SK-N-SH treated with all-trans-retinoic acid at 6 μM for 48 hours (cell line): ENCODE data around the gene PARD3.

Experiments
- ATAC-seq: fragments of 200-7000 bp; cut with Tn5 transposase; 3 replicates; pipeline ENCODE4 v1.9.1; 2020; ENCODE audit warnings: mild to moderate bottlenecking, moderate library complexity
- ARNTL ChIP-seq: fragments of 450-650 bp; formaldehyde crosslinking; IDR thresholded peaks from 2 replicates; pipeline ENCODE4 v1.5.0; 2020; ENCODE audit warnings: low read depth, mild to moderate bottlenecking, moderate library complexity, borderline replicate concordance
- BACH2 ChIP-seq: fragments of 250-450 bp; sonication (Bioruptor Pico); IDR thresholded peaks from 2 replicates; pipeline ENCODE4 v1.9.0; 2021; ENCODE audit warnings: mild to moderate bottlenecking, borderline replicate concordance
- ESRRG ChIP-seq: fragments of 250-450 bp; sonication (Bioruptor Pico); IDR thresholded peaks from 2 replicates; pipeline ENCODE4 v1.6.1; 2021; ENCODE audit warnings: mild to moderate bottlenecking
- ISL1 ChIP-seq: fragments of 250-450 bp; sonication (Bioruptor Pico); IDR thresholded peaks from 2 replicates; pipeline ENCODE4 v2.1.2; 2022; ENCODE audit warnings: mild to moderate bottlenecking, moderate library complexity
- OSR1 ChIP-seq: fragments of 250-450 bp; sonication (Bioruptor Pico); IDR thresholded peaks from 2 replicates; pipeline ENCODE4 v1.8.0; 2022; ENCODE audit warnings: moderate library complexity, mild to moderate bottlenecking, inconsistent platforms
- PPARA ChIP-seq: fragments of 250-450 bp; sonication (Bioruptor Pico); IDR thresholded peaks from 2 replicates; pipeline ENCODE4 v1.5.0; 2020; ENCODE audit warnings: mild to moderate bottlenecking, borderline replicate concordance
- RARB ChIP-seq: fragments of 250-450 bp; sonication (Bioruptor Pico); IDR thresholded peaks from 2 replicates; pipeline ENCODE4 v1.8.0; 2021; ENCODE audit warnings: mild to moderate bottlenecking, moderate library complexity
- SNAI2 ChIP-seq: fragments of 250-450 bp; sonication (Bioruptor Pico); IDR thresholded peaks from 2 replicates; pipeline ENCODE4 v1.5.0; 2020; ENCODE audit warnings: mild to moderate bottlenecking, moderate library complexity
- TOX ChIP-seq: fragments of 250-450 bp; sonication (Bioruptor Pico); IDR thresholded peaks from 2 replicates; pipeline ENCODE4 v1.8.0; 2021; ENCODE audit warnings: mild to moderate bottlenecking, moderate library complexity, borderline replicate concordance
- ZFP3 ChIP-seq: fragments of 250-450 bp; sonication (Bioruptor Pico); IDR thresholded peaks from 2 replicates; pipeline ENCODE4 v1.5.0; 2020; ENCODE audit warnings: mild to moderate bottlenecking, moderate library complexity
- ZNF565 ChIP-seq: fragments of 450-650 bp; formaldehyde crosslinking; conservative IDR thresholded peaks from 2 replicates; pipeline ENCODE4 v1.5.0; 2020; ENCODE audit warnings: low read depth, mild to moderate bottlenecking, moderate library complexity
- ZNF8 ChIP-seq: fragments of 450-650 bp; formaldehyde crosslinking; IDR thresholded peaks from 2 replicates; pipeline ENCODE4 v1.5.0; 2020; ENCODE audit warnings: mild to moderate bottlenecking, moderate library complexity
- TF ChIP-seq, protein P1 (sequence below): fragments of 250-450 bp; sonication (Bioruptor Pico); IDR thresholded peaks from 2 replicates; pipeline ENCODE4 v1.8.0; 2020; ENCODE audit warnings: mild to moderate bottlenecking, moderate library complexity, borderline replicate concordance
- TF ChIP-seq, protein P2 (sequence below): fragments of 250-450 bp; sonication (Bioruptor Pico); IDR thresholded peaks from 2 replicates; pipeline ENCODE4 v1.5.0; 2020; ENCODE audit warnings: mild to moderate bottlenecking, moderate library complexity
- TF ChIP-seq, protein P3 (sequence below): fragments of 250-450 bp; sonication (Bioruptor Pico); IDR thresholded peaks from 2 replicates; pipeline ENCODE4 v1.8.0; 2021; ENCODE audit warnings: low read depth, mild to moderate bottlenecking, moderate library complexity, borderline replicate concordance
- TF ChIP-seq, protein P4 (sequence below): fragments of 250-450 bp; sonication (Bioruptor Pico); IDR thresholded peaks from 2 replicates; pipeline ENCODE4 v1.5.1; 2020; ENCODE audit warnings: low read depth, mild to moderate bottlenecking, moderate library complexity

The PARD3 gene

DNA sequence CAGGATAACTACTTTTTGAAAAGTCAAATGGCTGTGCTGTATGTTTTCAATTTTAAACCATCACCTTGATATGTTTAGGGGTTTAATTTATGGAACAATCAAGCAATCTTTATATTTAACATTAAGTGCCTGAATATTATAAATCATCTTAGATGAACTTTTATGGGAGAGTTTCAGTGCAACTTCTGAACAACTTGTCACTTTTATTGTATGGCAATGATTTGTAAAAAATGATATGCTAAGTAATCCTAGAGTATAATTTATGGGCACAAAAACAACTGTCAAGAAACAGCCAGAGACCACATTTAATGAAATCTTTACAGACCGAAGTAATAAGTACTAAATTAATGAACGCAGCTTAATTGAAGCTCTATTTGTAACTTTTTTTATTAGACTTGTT is 498.9 kb downstream of the PARD3 start (continued):
- TF ChIP-seq, protein P1, sequence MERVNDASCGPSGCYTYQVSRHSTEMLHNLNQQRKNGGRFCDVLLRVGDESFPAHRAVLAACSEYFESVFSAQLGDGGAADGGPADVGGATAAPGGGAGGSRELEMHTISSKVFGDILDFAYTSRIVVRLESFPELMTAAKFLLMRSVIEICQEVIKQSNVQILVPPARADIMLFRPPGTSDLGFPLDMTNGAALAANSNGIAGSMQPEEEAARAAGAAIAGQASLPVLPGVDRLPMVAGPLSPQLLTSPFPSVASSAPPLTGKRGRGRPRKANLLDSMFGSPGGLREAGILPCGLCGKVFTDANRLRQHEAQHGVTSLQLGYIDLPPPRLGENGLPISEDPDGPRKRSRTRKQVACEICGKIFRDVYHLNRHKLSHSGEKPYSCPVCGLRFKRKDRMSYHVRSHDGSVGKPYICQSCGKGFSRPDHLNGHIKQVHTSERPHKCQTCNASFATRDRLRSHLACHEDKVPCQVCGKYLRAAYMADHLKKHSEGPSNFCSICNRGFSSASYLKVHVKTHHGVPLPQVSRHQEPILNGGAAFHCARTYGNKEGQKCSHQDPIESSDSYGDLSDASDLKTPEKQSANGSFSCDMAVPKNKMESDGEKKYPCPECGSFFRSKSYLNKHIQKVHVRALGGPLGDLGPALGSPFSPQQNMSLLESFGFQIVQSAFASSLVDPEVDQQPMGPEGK (CRISPR knock-in tag) = no peak
- no peak for TF ChIP-seq ARNTL (CRISPR knock-in tag)
- TF ChIP-seq, protein P2, sequence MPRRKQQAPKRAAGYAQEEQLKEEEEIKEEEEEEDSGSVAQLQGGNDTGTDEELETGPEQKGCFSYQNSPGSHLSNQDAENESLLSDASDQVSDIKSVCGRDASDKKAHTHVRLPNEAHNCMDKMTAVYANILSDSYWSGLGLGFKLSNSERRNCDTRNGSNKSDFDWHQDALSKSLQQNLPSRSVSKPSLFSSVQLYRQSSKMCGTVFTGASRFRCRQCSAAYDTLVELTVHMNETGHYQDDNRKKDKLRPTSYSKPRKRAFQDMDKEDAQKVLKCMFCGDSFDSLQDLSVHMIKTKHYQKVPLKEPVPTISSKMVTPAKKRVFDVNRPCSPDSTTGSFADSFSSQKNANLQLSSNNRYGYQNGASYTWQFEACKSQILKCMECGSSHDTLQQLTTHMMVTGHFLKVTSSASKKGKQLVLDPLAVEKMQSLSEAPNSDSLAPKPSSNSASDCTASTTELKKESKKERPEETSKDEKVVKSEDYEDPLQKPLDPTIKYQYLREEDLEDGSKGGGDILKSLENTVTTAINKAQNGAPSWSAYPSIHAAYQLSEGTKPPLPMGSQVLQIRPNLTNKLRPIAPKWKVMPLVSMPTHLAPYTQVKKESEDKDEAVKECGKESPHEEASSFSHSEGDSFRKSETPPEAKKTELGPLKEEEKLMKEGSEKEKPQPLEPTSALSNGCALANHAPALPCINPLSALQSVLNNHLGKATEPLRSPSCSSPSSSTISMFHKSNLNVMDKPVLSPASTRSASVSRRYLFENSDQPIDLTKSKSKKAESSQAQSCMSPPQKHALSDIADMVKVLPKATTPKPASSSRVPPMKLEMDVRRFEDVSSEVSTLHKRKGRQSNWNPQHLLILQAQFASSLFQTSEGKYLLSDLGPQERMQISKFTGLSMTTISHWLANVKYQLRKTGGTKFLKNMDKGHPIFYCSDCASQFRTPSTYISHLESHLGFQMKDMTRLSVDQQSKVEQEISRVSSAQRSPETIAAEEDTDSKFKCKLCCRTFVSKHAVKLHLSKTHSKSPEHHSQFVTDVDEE = no peak

DNA sequence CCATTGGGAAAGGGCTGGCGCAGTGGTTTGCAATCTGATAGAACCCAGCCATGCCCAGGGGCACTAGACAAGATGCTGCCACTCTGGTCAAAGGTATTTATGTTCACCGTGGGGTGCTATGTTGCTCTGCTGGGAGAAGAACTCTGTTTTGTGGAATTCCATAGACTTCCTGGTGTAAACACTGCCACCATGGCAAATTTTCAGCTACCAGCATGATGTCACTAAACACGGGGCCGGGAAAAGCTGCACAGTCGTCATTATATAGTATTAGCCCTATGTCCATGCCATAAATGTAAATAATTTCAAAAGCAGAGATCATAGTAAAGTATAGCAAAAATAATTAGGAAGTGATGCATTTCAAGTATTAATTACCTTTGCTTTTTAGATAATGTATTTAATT is 500.6 kb downstream of the PARD3 start:
- ATAC-seq = no peak

DNA sequence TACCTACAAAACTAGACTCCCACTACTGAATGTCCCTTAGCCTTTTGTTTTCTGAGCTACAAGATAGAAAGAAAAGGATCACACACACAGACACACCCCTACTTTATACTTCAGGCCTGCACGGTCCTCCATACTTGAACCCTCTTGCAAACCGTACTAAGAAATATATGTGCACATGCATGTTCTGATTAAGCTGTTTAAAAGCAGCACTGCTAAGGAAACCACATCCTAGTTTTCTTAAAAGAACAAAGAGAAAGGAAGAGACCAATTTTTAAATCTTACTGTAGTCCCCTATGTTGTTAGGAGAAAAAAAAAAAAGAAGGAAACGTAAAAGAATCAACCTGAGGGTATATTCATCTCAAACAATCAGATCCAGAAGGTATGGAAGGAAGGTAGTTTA is 501.2 kb downstream of the PARD3 start:
- TF ChIP-seq, protein P1 (CRISPR knock-in tag) = no peak
- TF ChIP-seq ZNF8 (CRISPR knock-in tag) = no peak
- no peak for TF ChIP-seq SNAI2
- no peak for TF ChIP-seq ZNF565
- TF ChIP-seq, protein P2 = no peak
- no peak for TF ChIP-seq PPARA (CRISPR knock-in tag)
- no peak for TF ChIP-seq ZFP3 (CRISPR knock-in tag)
- TF ChIP-seq ESRRG (CRISPR knock-in tag) = no peak
- ATAC-seq = no peak

More for the DNA sequence above, 500.6 kb downstream of the PARD3 start:
- TF ChIP-seq ZNF565 (no peak), OSR1 (CRISPR knock-in tag) (no peak), BACH2 (CRISPR knock-in tag) (no peak), ISL1 (no peak), TOX (CRISPR knock-in tag) (no peak), RARB (no peak)
- TF ChIP-seq, protein P3, sequence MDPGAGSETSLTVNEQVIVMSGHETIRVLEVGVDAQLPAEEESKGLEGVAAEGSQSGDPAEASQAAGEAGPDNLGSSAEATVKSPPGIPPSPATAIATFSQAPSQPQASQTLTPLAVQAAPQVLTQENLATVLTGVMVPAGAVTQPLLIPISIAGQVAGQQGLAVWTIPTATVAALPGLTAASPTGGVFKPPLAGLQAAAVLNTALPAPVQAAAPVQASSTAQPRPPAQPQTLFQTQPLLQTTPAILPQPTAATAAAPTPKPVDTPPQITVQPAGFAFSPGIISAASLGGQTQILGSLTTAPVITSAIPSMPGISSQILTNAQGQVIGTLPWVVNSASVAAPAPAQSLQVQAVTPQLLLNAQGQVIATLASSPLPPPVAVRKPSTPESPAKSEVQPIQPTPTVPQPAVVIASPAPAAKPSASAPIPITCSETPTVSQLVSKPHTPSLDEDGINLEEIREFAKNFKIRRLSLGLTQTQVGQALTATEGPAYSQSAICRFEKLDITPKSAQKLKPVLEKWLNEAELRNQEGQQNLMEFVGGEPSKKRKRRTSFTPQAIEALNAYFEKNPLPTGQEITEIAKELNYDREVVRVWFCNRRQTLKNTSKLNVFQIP = no peak
- TF ChIP-seq, protein P2 = no peak
- TF ChIP-seq, protein P4, sequence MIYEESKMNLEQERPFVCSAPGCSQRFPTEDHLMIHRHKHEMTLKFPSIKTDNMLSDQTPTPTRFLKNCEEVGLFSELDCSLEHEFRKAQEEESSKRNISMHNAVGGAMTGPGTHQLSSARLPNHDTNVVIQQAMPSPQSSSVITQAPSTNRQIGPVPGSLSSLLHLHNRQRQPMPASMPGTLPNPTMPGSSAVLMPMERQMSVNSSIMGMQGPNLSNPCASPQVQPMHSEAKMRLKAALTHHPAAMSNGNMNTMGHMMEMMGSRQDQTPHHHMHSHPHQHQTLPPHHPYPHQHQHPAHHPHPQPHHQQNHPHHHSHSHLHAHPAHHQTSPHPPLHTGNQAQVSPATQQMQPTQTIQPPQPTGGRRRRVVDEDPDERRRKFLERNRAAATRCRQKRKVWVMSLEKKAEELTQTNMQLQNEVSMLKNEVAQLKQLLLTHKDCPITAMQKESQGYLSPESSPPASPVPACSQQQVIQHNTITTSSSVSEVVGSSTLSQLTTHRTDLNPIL (CRISPR knock-in tag) = no peak
